Fibroblast of lung (primary cell): Measurements from ENCODE around the gene IFT81.

ENCODE experiments used
- CTCF ChIP-seq, 2 donors: IDR thresholded peaks in 1 of 2; conservative IDR thresholded peaks in 1 of 2; 1 replicate in 1 of 2; 2 replicates in 1 of 2; pipeline ENCODE4 v1.5.1; 2011 to 2012; ENCODE audit warnings: low read length in 2 of 2, control low read depth in 1 of 2, inconsistent platforms in 1 of 2, low read depth in 1 of 2, mild to moderate bottlenecking in 1 of 2
- EZH2 ChIP-seq: IDR thresholded peaks from 2 replicates; pipeline ENCODE4 v1.5.1; 2012; ENCODE audit warnings: low read length, control low read depth, mild to moderate bottlenecking; ENCODE audit errors: missing control alignments

- no peak for TF ChIP-seq CTCF (conservative IDR thresholded peaks at IDR 0.05 in 1 of 2, IDR thresholded peaks at IDR 0.05 in 1 of 2; ENCODE audit: low read depth in 1 of 2, low read length in 2 of 2)
- no peak for TF ChIP-seq EZH2
These were observed 103.0 kb downstream of the IFT81 start for GRCh38 chr12:110227138-110227537.
